GM21360 (cell line): ENCODE measurements around the gene DOCK9.

Source experiments
- ATAC-seq: cut with Tn5 transposase; IDR thresholded peaks from one replicate; pipeline ENCODE4 v1.9.1; 2021; ENCODE audit warnings: mild to moderate bottlenecking, moderate library complexity; ENCODE audit not compliant: unreplicated experiment

Gene DOCK9

GRCh38 chr13:98866882-98867281 is 111.0 kb downstream of the DOCK9 start:
- no peak for ATAC-seq

- no peak for ATAC-seq
Measured at GRCh38 chr13:98860491-98860890, 117.4 kb downstream of the DOCK9 start.

GRCh38 chr13:98858191-98858590 is 119.7 kb downstream of the DOCK9 start:
- no peak for ATAC-seq

- no peak for ATAC-seq
Measured at GRCh38 chr13:98856983-98857382, 120.9 kb downstream of the DOCK9 start.

- no peak for ATAC-seq
Measured at GRCh38 chr13:98854448-98854847, 123.4 kb downstream of the DOCK9 start.

- ATAC-seq = peak; percentile 100
Measured at GRCh38 chr13:98853771-98854221, 124.1 kb downstream of the DOCK9 start.

- ATAC-seq = no peak
Measured at GRCh38 chr13:98851276-98851675, 126.6 kb downstream of the DOCK9 start.

- no peak for ATAC-seq
Measured at GRCh38 chr13:98848746-98849145, 129.1 kb downstream of the DOCK9 start.

GRCh38 chr13:98847780-98848179 is 130.1 kb downstream of the DOCK9 start:
- no peak for ATAC-seq

GRCh38 chr13:98846986-98847385 is 130.9 kb downstream of the DOCK9 start:
- no peak for ATAC-seq

- ATAC-seq = no peak
Measured at GRCh38 chr13:98846521-98846920, 131.3 kb downstream of the DOCK9 start.

- no peak for ATAC-seq
Measured at GRCh38 chr13:98845742-98846141, 132.1 kb downstream of the DOCK9 start.

- ATAC-seq = no peak
Measured at GRCh38 chr13:98844021-98844420, 133.8 kb downstream of the DOCK9 start.

GRCh38 chr13:98843482-98843877 is 134.4 kb downstream of the DOCK9 start:
- ATAC-seq = no peak

GRCh38 chr13:98842858-98843481 is 134.9 kb downstream of the DOCK9 start:
- ATAC-seq = peak; percentile 81

GRCh38 chr13:98842070-98842469 is 135.8 kb downstream of the DOCK9 start:
- ATAC-seq = no peak

- ATAC-seq = peak; percentile 91
Measured at GRCh38 chr13:98839856-98840769, 137.8 kb downstream of the DOCK9 start.

GRCh38 chr13:98838776-98839175 is 139.1 kb downstream of the DOCK9 start:
- ATAC-seq = no peak

- no peak for ATAC-seq
Measured at GRCh38 chr13:98837896-98838295, 140.0 kb downstream of the DOCK9 start.

GRCh38 chr13:98835156-98835555 is 142.7 kb downstream of the DOCK9 start:
- ATAC-seq = no peak

GRCh38 chr13:98834254-98834960 is 143.5 kb downstream of the DOCK9 start:
- no peak for ATAC-seq

GRCh38 chr13:98831236-98831635 is 146.6 kb downstream of the DOCK9 start:
- no peak for ATAC-seq
